ENCODE measurements around the gene FKBP2. TPM values are rescaled to one million over a fixed set of nuclear protein-coding genes. Genes with fewer than 3 reads are reported as not detected.

The FKBP2 gene
- total and polyA plus RNA-seq, 2 of the 13 experiments (the other 11 are each of a cell fraction or from before 2014, with no cell fraction given), result 30.1 to 53.3 TPM

- TF ChIP-seq, protein P1, sequence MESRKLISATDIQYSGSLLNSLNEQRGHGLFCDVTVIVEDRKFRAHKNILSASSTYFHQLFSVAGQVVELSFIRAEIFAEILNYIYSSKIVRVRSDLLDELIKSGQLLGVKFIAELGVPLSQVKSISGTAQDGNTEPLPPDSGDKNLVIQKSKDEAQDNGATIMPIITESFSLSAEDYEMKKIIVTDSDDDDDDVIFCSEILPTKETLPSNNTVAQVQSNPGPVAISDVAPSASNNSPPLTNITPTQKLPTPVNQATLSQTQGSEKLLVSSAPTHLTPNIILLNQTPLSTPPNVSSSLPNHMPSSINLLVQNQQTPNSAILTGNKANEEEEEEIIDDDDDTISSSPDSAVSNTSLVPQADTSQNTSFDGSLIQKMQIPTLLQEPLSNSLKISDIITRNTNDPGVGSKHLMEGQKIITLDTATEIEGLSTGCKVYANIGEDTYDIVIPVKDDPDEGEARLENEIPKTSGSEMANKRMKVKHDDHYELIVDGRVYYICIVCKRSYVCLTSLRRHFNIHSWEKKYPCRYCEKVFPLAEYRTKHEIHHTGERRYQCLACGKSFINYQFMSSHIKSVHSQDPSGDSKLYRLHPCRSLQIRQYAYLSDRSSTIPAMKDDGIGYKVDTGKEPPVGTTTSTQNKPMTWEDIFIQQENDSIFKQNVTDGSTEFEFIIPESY (CRISPR knock-in tag; IDR thresholded peaks at IDR 0.05), result no peak
- TF ChIP-seq TAF1 (CRISPR knock-in tag; IDR thresholded peaks at IDR 0.05), result no peak; the same call in 1 of the 2 replicates
- TF ChIP-seq FIP1L1 (IDR thresholded peaks at IDR 0.05; ENCODE audit: borderline replicate concordance, insufficient read depth, low read depth, low read length), result no peak
- TF ChIP-seq, protein P2, sequence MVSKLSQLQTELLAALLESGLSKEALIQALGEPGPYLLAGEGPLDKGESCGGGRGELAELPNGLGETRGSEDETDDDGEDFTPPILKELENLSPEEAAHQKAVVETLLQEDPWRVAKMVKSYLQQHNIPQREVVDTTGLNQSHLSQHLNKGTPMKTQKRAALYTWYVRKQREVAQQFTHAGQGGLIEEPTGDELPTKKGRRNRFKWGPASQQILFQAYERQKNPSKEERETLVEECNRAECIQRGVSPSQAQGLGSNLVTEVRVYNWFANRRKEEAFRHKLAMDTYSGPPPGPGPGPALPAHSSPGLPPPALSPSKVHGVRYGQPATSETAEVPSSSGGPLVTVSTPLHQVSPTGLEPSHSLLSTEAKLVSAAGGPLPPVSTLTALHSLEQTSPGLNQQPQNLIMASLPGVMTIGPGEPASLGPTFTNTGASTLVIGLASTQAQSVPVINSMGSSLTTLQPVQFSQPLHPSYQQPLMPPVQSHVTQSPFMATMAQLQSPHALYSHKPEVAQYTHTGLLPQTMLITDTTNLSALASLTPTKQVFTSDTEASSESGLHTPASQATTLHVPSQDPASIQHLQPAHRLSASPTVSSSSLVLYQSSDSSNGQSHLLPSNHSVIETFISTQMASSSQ (IDR thresholded peaks at IDR 0.05; ENCODE audit: low read depth), result no peak
- TF ChIP-seq, protein P2 (CRISPR knock-in tag; IDR thresholded peaks at IDR 0.05; ENCODE audit: borderline replicate concordance), result no peak
- TF ChIP-seq ZEB1 (IDR thresholded peaks at IDR 0.05; ENCODE audit: insufficient replicate concordance, low read depth), result peak; percentile 20
- TF ChIP-seq SP1 (IDR thresholded peaks at IDR 0.05), result no peak
- TF ChIP-seq SP1 (CRISPR knock-in tag; IDR thresholded peaks at IDR 0.05), result no peak
- TF ChIP-seq TSC22D2 (CRISPR knock-in tag; IDR thresholded peaks at IDR 0.05; ENCODE audit: borderline replicate concordance), result no peak
- TF ChIP-seq PITX1 (CRISPR knock-in tag; IDR thresholded peaks at IDR 0.05), result no peak
- no peak for TF ChIP-seq ZNF639 (CRISPR knock-in tag; conservative IDR thresholded peaks at IDR 0.05)
- no peak for TF ChIP-seq TAF15 (IDR thresholded peaks at IDR 0.05; ENCODE audit: low read depth, low read length, poor library complexity, severe bottlenecking)
- TF ChIP-seq SAFB2 (CRISPR knock-in tag; IDR thresholded peaks at IDR 0.05; ENCODE audit: borderline replicate concordance, low read depth), result no peak
- TF ChIP-seq ZBTB37 (CRISPR knock-in tag; IDR thresholded peaks at IDR 0.05), result no peak
Observed at GRCh38 chr11:64284962-64285884, 44.3 kb downstream of the FKBP2 start, which contains the start of gene GPR137 (continued).

All from HepG2 (cell line).